Peyer's patch (tissue), 4 donors: ENCODE data around the gene ZNF280D. TPM values are rescaled to one million over a fixed set of nuclear protein-coding genes. Genes with fewer than 3 reads are reported as not detected.

ENCODE experiments used
- DNase-seq, 3 donors: peaks; one replicate each; pipeline ENCODE4 v3.0.0-alpha.2; 2017 to 2019
- H3K27ac ChIP-seq, 4 donors: fragments of 200-600 bp; sonication (generic); one replicate each; pipeline ENCODE4 v1.5.1; 2016 to 2019
- H3K27me3 ChIP-seq, 2 donors: fragments of 200-600 bp; sonication (generic); one replicate each; pipeline ENCODE4 v1.5.1; 2019
- H3K36me3 ChIP-seq, 3 donors: fragments of 200-600 bp; sonication (generic); one replicate each; pipeline ENCODE4 v1.5.1; 2016 to 2019
- H3K4me1 ChIP-seq, 4 donors: fragments of 200-600 bp; sonication (generic); one replicate each; pipeline ENCODE4 v1.5.1; 2016 to 2019
- H3K4me3 ChIP-seq, 4 donors: fragments of 200-600 bp; sonication (generic); 1 replicate in 3 of 4; 2 replicates in 1 of 4; pipeline ENCODE4 v1.5.1; 2016 to 2019; ENCODE audit warnings: mild to moderate bottlenecking in 1 of 4
- H3K9me3 ChIP-seq, 4 donors: fragments of 200-600 bp; sonication (generic); one replicate each; pipeline ENCODE4 v1.5.1; 2016 to 2019; ENCODE audit warnings: mild to moderate bottlenecking in 1 of 4
- POLR2A ChIP-seq, 2 donors: fragments of 450-650 bp; IDR thresholded peaks; one replicate each; pipeline ENCODE4 v1.5.1; 2017; ENCODE audit warnings: antibody characterized with exemption in 2 of 2, mild to moderate bottlenecking in 2 of 2, moderate library complexity in 2 of 2
- total RNA-seq, 4 donors: library from RNA; depleted of rRNA; stranded (reverse); fragments of >200 nt; gene quantifications; one replicate each; pipeline ENCODE4 v1.1.0, GENCODE V29; 2016
- TF ChIP-seq, protein P1 (sequence below), 6 experiments: fragments of 450-650 bp in 4 of 6; fragments of 200-600 bp in 2 of 6; sonication (generic) in 1 of 6; IDR thresholded peaks; one replicate each; pipeline ENCODE4 v1.5.1; 2017 to 2019; ENCODE audit warnings: antibody characterized with exemption in 6 of 6, mild to moderate bottlenecking in 3 of 6, moderate library complexity in 1 of 6

Gene ZNF280D
- total RNA-seq, 4 donors from 2014 or later = 34.2 to 82.5 (median 45.1) TPM

DNA sequence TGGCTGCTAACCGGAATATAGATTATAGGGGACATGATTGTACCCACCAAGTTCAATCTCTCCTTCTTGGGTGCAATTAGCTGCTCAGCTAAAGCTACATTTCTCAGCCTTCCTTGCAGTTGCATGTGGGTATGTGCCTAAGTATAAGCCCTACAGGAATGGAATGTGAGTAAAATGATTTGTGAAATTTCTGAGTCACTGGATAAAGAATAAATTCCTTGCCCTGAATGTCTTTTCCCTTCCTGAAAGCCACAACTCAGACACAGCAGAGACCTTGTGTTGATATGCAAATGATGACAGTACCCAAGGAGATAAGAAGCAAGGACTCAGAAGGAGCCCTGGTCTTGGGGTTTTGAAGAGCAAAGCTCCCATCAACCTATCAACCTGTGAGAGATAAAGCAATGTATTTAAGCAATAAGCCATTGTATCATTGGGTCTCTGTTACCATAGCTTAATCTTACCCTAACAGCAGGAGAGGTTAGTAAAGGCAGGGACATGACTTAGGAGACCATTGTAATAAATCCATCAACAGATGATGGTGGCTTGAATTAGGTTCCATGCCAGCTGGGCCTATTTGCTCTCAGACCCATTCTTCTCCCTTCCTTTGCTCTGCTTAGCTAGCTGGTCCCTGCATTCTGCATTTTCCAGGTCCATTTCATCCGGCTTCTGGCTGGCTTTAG, 25.6 kb upstream of the ZNF280D start:
- no peaks in the 10 kb centered on the region for H3K36me3 ChIP-seq
- no peak for DNase-seq
- TF ChIP-seq, protein P1, sequence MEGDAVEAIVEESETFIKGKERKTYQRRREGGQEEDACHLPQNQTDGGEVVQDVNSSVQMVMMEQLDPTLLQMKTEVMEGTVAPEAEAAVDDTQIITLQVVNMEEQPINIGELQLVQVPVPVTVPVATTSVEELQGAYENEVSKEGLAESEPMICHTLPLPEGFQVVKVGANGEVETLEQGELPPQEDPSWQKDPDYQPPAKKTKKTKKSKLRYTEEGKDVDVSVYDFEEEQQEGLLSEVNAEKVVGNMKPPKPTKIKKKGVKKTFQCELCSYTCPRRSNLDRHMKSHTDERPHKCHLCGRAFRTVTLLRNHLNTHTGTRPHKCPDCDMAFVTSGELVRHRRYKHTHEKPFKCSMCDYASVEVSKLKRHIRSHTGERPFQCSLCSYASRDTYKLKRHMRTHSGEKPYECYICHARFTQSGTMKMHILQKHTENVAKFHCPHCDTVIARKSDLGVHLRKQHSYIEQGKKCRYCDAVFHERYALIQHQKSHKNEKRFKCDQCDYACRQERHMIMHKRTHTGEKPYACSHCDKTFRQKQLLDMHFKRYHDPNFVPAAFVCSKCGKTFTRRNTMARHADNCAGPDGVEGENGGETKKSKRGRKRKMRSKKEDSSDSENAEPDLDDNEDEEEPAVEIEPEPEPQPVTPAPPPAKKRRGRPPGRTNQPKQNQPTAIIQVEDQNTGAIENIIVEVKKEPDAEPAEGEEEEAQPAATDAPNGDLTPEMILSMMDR (IDR thresholded peaks at IDR 0.05) = no peak
- TF ChIP-seq POLR2A (IDR thresholded peaks at IDR 0.05) = no peak
- no peaks in the 10 kb centered on the region for H3K9me3 ChIP-seq
- H3K27ac ChIP-seq = no peak overlapping the region
- no peaks in the 10 kb centered on the region for H3K27me3 ChIP-seq
- no peaks in the 10 kb centered on the region for H3K4me1 ChIP-seq
- no peak overlapping the region for H3K4me3 ChIP-seq

DNA sequence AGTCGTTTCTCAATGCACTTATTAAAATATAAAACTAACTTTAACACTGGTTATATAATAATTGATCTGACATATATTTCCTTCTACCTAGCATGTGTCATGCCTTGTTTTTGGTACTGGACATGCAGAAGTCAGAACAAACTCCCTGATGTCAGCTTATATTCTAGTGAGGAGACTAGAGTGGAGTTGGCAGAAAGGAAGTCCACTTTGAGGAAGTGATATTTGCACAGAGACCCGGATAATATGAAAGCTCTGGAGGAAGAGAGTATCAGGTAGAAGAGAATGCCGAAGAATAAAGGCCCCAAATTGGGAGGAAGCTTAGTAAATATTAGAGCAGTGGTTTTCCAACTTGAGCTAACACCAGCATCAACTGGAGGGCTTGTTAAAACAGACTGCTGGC, 24.6 kb upstream of the ZNF280D start:
- no peaks in the 10 kb centered on the region for H3K4me1 ChIP-seq
- no peak overlapping the region for H3K4me3 ChIP-seq
- no peak overlapping the region for H3K27ac ChIP-seq
- TF ChIP-seq, protein P1 (IDR thresholded peaks at IDR 0.05) = no peak
- TF ChIP-seq POLR2A (IDR thresholded peaks at IDR 0.05) = no peak
- no peak for DNase-seq
- H3K9me3 ChIP-seq = no peaks in the 10 kb centered on the region
- H3K27me3 ChIP-seq = no peaks in the 10 kb centered on the region
- H3K36me3 ChIP-seq = no peaks in the 10 kb centered on the region

DNA sequence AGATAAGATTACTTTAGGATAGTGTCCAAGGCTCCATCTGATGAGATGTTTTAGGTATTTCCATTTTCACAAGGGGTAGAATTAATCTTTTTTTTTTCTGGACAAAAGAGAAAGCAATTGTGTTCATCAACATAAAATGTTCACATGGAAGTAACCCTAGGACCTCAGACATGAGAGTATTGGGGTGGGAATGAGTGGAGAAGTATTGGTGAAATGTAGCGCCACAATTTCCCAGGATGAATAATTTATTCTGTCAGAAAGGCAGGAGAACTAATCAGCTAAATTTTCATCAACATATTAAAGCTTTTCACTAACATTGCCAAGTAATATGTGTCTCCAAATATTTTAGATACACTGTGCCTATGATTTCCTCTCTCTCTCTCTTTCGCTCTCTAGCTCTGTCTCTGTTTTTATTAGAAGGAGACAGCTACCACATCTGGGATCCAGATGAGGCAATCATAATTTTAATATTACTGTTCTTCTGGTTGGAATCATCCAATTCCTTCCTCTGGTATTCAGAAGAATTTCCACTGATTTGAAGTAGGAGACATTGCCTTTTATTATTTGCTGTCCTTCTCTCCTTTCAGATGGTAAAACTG, 21.6 kb upstream of the ZNF280D start:
- Histone ChIP-seq H3K27ac (no peak overlapping the region), H3K27me3 (no peaks in the 10 kb centered on the region), H3K4me1 (no peaks in the 10 kb centered on the region), H3K9me3 (no peaks in the 10 kb centered on the region), H3K4me3 (no peak overlapping the region), H3K36me3 (no peaks in the 10 kb centered on the region)
- TF ChIP-seq, protein P1 (IDR thresholded peaks at IDR 0.05) = no peak
- no peak for TF ChIP-seq POLR2A (IDR thresholded peaks at IDR 0.05)
- no peak for DNase-seq

DNA sequence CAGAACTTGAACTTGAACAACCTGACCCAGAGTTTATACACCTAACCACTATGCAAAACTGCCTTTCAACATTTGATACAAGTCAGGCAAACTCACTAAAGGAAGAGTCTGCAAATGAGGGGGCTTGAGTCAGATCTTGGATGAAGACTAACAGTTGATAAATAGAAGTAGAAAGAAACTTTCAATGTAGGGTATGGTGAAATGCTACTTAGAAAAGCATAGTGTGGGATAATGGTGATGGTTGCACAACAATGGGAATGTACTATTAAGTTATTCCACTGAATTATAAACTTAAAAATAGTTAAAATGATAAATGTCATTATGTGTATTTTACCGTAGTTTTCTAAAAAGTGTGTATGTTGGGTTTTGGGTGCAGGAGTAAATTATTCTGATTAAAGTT, 19.7 kb upstream of the ZNF280D start:
- no peak for TF ChIP-seq POLR2A (IDR thresholded peaks at IDR 0.05)
- TF ChIP-seq, protein P1 (IDR thresholded peaks at IDR 0.05) = no peak

DNA sequence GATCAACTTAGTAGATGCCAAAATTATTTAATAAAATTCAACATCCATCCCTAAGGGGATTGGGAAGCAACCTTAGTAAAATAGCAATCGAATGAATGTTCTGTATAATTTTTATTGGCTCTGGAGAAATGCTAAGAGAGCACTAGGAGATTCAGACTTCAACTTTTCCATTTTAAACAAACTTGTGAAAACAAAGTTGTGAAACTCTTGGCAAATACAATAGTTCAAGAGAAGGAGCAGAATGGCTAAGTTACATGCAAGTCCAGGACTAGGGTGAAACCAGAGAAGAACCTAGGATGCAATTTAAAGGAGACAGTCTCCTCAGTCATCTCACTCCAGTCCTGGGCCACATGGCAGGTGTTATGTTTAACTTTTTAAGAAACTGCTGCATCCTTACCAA, 16.7 kb upstream of the ZNF280D start:
- no peaks in the 10 kb centered on the region for H3K36me3 ChIP-seq
- no peaks in the 10 kb centered on the region for H3K4me1 ChIP-seq
- no peak overlapping the region for H3K4me3 ChIP-seq
- no peaks in the 10 kb centered on the region for H3K9me3 ChIP-seq
- no peak for DNase-seq
- TF ChIP-seq, protein P1 (IDR thresholded peaks at IDR 0.05) = no peak
- TF ChIP-seq POLR2A (IDR thresholded peaks at IDR 0.05) = no peak
- no peaks in the 10 kb centered on the region for H3K27me3 ChIP-seq
- no peak overlapping the region for H3K27ac ChIP-seq

More for the DNA sequence above, 19.7 kb upstream of the ZNF280D start:
- no peak overlapping the region for H3K4me3 ChIP-seq
- DNase-seq = no peak
- no peaks in the 10 kb centered on the region for H3K9me3 ChIP-seq
- no peaks in the 10 kb centered on the region for H3K36me3 ChIP-seq
- H3K27ac ChIP-seq = no peak overlapping the region
- H3K4me1 ChIP-seq = no peaks in the 10 kb centered on the region
- no peaks in the 10 kb centered on the region for H3K27me3 ChIP-seq
